ENCODE results near the gene TRAPPC8. TPM values are rescaled to one million over a fixed set of nuclear protein-coding genes. Genes with fewer than 3 reads are reported as not detected.

The TRAPPC8 gene
- total and polyA plus RNA-seq, 10 of the 15 experiments (the other 5 are each of a cell fraction or from before 2014, with no cell fraction given): 13.0 to 75.4 (median 24.8) TPM

GRCh38 chr18:31946305-31947046, 3.5 kb upstream of the TRAPPC8 start:
- FAIRE-seq (no peak), DNase-seq (ENCODE audit: low read depth, low spot score) (no peak), ATAC-seq (no peak)
- BruUV-seq (replicated peaks): no TSS peak
- RAD21 ChIA-PET (ENCODE audit: unreplicated experiment): no interaction called here
- no peak overlapping the region for H3K4me2 ChIP-seq (ENCODE audit: control insufficient read depth, insufficient read depth)
- no peaks in the 10 kb centered on the region for H3K27me3 ChIP-seq (replicated peaks in 1 of 2; ENCODE audit: control insufficient read depth in 2 of 2, insufficient read depth in 2 of 2, low read length in 1 of 2)
- H3K79me2 ChIP-seq (ENCODE audit: control insufficient read depth, insufficient read depth, low read length): peaks cover 15% of the 10 kb centered on the region
- no peaks in the 10 kb centered on the region for H3K4me1 ChIP-seq (ENCODE audit: control insufficient read depth, insufficient read depth, low read length)
- no peaks in the 10 kb centered on the region for H4K20me1 ChIP-seq (ENCODE audit: control insufficient read depth, insufficient read depth)
- POLR2A ChIA-PET: interaction anchor here (0.6 kb wide), 4 partner anchors 9 to 145 kb away, joined by 3 to 5 read pairs (median 4); no protein-coding TSS in a partner anchor
- intact Hi-C loops (cut with micrococcal nuclease; ENCODE audit: unreplicated experiment): no loop called here
- SMC1A ChIA-PET (ENCODE audit: uncharacterized antibody, unreplicated experiment): no interaction called here
- no peak overlapping the region for H3K9ac ChIP-seq (ENCODE audit: control insufficient read depth, insufficient read depth, low read length)
- H3K27ac ChIP-seq (ENCODE audit: control insufficient read depth, insufficient read depth): no peak overlapping the region
- CTCF ChIA-PET: no interaction called here
- H2AFZ ChIP-seq (ENCODE audit: control insufficient read depth, low read depth, low read length): no peak overlapping the region
- no peaks in the 10 kb centered on the region for H3K9me3 ChIP-seq (replicated peaks; ENCODE audit: control insufficient read depth, insufficient read depth, low read length)
- no peak overlapping the region for H3K4me3 ChIP-seq
- no peaks in the 10 kb centered on the region for H3K36me3 ChIP-seq (ENCODE audit: control insufficient read depth in 2 of 2, insufficient read depth in 2 of 2, low read length in 1 of 2)
- 97% methylated on average over 8 of the region's 8 CpGs for WGBS (ENCODE audit: insufficient coverage, insufficient replicate concordance, low lambda C conversion rate, missing lambda C conversion rate)
- in situ Hi-C loops (cut with MboI): no loop called here
- TF ChIP-seq GATAD2B (conservative IDR thresholded peaks at IDR 0.05; ENCODE audit: low read depth) (no peak), NR2F1 (conservative IDR thresholded peaks at IDR 0.05) (no peak), CTCF (IDR thresholded peaks at IDR 0.05 in 2 of 3, conservative IDR thresholded peaks at IDR 0.05 in 1 of 3; ENCODE audit: control insufficient read depth in 2 of 3, extremely low read depth in 1 of 3, insufficient read depth in 1 of 3, low read depth in 3 of 3, low read length in 3 of 3) (no peak), IRF4 (IDR thresholded peaks at IDR 0.05; ENCODE audit: low read depth, low read length) (no peak), BCLAF1 (IDR thresholded peaks at IDR 0.05) (no peak), TCF3 (IDR thresholded peaks at IDR 0.05; ENCODE audit: borderline replicate concordance, insufficient read depth, low read depth, low read length) (no peak), KDM1A (IDR thresholded peaks at IDR 0.05; ENCODE audit: borderline replicate concordance) (no peak), CUX1 (IDR thresholded peaks at IDR 0.05; ENCODE audit: insufficient replicate concordance, low read depth, low read length) (no peak), SIX5 (IDR thresholded peaks at IDR 0.05; ENCODE audit: low read depth, low read length, severe bottlenecking) (no peak), ATF3 (IDR thresholded peaks at IDR 0.05; ENCODE audit: borderline replicate concordance, extremely low read depth, low read depth, low read length) (no peak), MYC (IDR thresholded peaks at IDR 0.05; ENCODE audit: insufficient read depth, insufficient read length, insufficient replicate concordance, low read length, severe bottlenecking) (no peak), SRF (IDR thresholded peaks at IDR 0.05; ENCODE audit: low read depth in 2 of 2, low read length in 2 of 2) (no peak)
